Skeletal muscle satellite cell (primary cell): ENCODE measurements around the gene HNRNPUL2.

Experiments
- H3K27me3 ChIP-seq: 2 replicates; pipeline ENCODE4 v1.7.0; 2013; ENCODE audit warnings: low read length; ENCODE audit not compliant: control insufficient read depth, insufficient read depth
- H3K36me3 ChIP-seq: 2 replicates; pipeline ENCODE4 v1.7.0; 2013; ENCODE audit warnings: mild to moderate bottlenecking, control low read depth, low read length; ENCODE audit not compliant: insufficient read depth
- H3K4me1 ChIP-seq: 2 replicates; pipeline ENCODE4 v1.7.0; 2013; ENCODE audit warnings: low read length; ENCODE audit not compliant: control insufficient read depth, insufficient read depth
- H3K4me2 ChIP-seq: 2 replicates; pipeline ENCODE4 v1.7.0; 2013; ENCODE audit warnings: mild to moderate bottlenecking, low read length
- H3K4me3 ChIP-seq: 2 replicates; pipeline ENCODE4 v1.7.0; 2013; ENCODE audit warnings: low read length
- H3K9ac ChIP-seq: 2 replicates; pipeline ENCODE4 v1.7.0; 2013; ENCODE audit warnings: mild to moderate bottlenecking, low read depth, low read length, moderate library complexity
- H3K9me3 ChIP-seq: replicated peaks from 2 replicates; pipeline ENCODE4 v1.7.0; 2013; ENCODE audit warnings: mild to moderate bottlenecking, control low read depth, low read length

The HNRNPUL2 gene

DNA sequence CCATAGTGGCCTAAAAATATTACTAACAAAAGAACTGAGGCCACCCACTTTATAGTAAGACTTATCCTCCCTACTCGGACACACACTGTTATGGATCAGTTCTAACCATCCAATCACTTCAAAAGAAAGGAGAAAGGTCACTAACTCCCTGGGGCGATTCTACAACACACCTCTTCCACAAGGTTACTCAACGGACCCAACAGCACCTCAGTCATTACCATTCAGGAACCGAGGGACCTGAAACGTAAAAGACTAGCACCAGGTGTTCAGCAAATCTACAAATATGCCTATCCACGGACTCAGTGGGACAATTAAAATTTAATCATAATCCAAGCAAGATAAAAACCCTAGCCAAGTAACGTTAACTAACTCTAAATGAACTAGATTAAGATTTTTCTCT lies 1.6 kb downstream of the HNRNPUL2 start:
- Histone ChIP-seq H3K4me2 (peak overlapping the region; percentile 96), H3K9me3 (no peaks in the 10 kb centered on the region), H3K9ac (peak overlapping the region; percentile 91), H3K4me3 (peak overlapping the region; percentile 85), H3K36me3 (peaks cover 47% of the 10 kb centered on the region), H3K4me1 (peaks cover 17% of the 10 kb centered on the region), H3K27me3 (no peaks in the 10 kb centered on the region)

DNA sequence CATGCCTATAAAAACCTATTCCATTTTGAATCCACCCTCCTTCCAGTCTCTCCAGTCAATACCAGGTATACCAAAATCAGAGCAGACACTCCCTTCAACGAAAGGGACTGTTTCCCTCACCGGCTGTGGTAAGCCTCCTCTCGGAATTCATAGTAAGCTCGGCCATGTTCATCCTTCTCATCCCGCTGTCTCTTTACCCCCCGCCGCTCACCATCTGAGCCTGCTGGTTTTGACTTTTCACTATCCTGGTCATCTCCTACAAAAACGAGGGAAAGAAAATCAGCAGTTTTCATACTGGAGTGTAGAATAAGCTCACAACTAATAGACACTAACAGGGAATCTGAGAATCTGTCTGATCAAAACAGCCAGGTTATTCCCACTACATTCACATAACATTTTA lies 3.1 kb downstream of the HNRNPUL2 start:
- Histone ChIP-seq H3K9ac (peak overlapping the region; percentile 91), H3K36me3 (peaks cover 60% of the 10 kb centered on the region), H3K4me3 (peak overlapping the region; percentile 85), H3K9me3 (no peaks in the 10 kb centered on the region), H3K27me3 (no peaks in the 10 kb centered on the region), H3K4me2 (peak overlapping the region; percentile 96), H3K4me1 (peaks cover 8% of the 10 kb centered on the region)

DNA sequence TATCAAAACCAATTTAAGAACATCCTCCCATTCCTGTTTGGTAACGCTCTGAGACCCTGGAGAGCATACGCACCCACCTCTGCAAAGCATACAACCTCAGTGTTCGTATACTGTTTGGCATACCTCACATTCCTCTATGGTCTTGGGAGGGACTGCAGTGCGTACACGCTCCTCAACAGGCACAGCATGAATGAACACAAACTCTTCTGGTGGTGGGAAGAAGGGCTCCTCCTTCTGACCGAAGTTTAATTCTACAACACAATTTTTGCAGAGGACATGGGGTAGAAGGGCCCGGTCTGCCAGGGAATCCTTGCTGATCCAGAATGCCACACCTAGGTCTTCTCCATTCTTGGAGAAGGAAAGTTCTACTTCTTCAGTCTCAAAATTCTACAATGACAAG lies 5.3 kb downstream of the HNRNPUL2 start:
- peaks cover 8% of the 10 kb centered on the region for H3K4me1 ChIP-seq
- H3K4me2 ChIP-seq = no peak overlapping the region
- no peak overlapping the region for H3K9ac ChIP-seq
- H3K27me3 ChIP-seq = no peaks in the 10 kb centered on the region
- H3K36me3 ChIP-seq = peaks cover 76% of the 10 kb centered on the region
- H3K4me3 ChIP-seq = no peak overlapping the region
- H3K9me3 ChIP-seq = no peaks in the 10 kb centered on the region

DNA sequence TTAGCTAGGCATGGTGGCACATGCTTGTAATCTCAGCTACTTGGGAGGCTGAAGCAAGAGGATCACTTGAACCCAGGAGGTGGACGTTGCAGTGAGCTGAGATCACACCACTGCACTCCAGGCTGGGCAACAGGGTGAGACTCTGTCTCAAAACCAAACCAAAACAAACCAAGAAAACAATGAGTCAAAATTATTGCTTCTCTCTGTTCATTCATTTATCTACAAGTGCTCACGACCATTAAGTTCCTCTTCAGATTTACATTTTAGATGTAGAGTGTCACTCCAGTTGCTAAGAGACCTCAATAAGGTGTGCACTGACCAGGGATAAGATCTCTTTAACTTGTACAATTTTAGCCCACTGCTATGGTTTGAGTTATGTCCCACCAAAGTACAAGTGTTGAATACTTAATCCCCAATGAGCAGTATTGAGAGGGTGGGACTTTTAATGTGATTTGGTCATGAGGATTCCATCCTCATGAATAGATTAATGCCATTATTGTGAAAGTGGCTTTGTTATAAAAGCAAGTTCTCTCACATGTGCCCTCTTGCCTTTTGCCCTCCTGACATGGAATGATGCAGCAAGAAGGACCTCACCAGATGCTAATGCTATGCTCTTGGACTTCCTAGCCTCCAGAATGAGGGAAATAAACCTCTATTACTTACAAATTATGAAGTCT lies 7.8 kb downstream of the HNRNPUL2 start:
- no peak overlapping the region for H3K9ac ChIP-seq
- no peak overlapping the region for H3K4me2 ChIP-seq
- H3K9me3 ChIP-seq = no peaks in the 10 kb centered on the region
- no peak overlapping the region for H3K4me3 ChIP-seq
- peaks cover 3% of the 10 kb centered on the region for H3K4me1 ChIP-seq
- H3K27me3 ChIP-seq = no peaks in the 10 kb centered on the region
- peaks cover 87% of the 10 kb centered on the region for H3K36me3 ChIP-seq

DNA sequence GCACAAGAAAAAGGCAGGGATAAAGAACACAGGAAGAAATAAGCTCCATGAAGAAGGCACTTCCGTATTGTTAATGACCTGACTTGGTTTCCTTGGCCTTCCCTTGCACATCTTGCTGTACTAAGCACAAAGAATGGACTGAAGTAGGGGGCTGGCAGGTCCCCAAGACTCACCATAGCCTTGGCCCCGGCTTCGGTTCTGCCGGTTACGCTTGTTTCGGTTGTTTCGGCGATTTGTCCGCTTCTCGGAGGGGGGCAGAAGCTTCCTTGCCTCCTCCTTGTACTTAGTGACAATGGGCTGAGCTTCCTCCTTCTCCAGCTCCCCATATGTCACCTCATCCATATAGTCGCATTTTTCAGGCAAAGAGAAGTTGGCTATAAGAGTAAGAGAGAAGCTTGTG lies 10.4 kb downstream of the HNRNPUL2 start:
- Histone ChIP-seq H3K27me3 (no peaks in the 10 kb centered on the region), H3K4me3 (no peak overlapping the region), H3K36me3 (peaks cover 89% of the 10 kb centered on the region), H3K4me1 (no peaks in the 10 kb centered on the region), H3K4me2 (no peak overlapping the region), H3K9me3 (no peaks in the 10 kb centered on the region), H3K9ac (no peak overlapping the region)

DNA sequence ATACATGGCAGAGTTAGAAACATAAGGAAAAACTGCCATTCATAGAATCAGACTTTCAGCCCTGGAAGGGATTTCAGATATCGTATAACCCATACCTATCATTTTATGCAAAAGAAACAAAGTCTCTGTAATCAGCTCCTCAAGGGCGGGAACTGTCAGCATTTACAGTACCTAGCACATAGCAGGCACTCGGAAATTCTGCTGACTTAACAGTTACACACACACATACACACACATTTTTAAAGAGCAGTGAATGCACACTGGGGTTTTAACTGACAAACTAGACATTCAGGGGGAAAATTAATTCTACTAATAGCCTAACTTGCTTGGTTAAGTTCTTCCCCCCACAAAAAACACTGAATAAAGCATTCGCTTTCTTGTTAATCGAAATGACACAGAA lies 11.1 kb downstream of the HNRNPUL2 start:
- H3K4me1 ChIP-seq = no peaks in the 10 kb centered on the region
- no peaks in the 10 kb centered on the region for H3K27me3 ChIP-seq
- H3K4me3 ChIP-seq = no peak overlapping the region
- peaks cover 89% of the 10 kb centered on the region for H3K36me3 ChIP-seq
- H3K9me3 ChIP-seq = no peaks in the 10 kb centered on the region
- no peak overlapping the region for H3K4me2 ChIP-seq
- H3K9ac ChIP-seq = no peak overlapping the region

DNA sequence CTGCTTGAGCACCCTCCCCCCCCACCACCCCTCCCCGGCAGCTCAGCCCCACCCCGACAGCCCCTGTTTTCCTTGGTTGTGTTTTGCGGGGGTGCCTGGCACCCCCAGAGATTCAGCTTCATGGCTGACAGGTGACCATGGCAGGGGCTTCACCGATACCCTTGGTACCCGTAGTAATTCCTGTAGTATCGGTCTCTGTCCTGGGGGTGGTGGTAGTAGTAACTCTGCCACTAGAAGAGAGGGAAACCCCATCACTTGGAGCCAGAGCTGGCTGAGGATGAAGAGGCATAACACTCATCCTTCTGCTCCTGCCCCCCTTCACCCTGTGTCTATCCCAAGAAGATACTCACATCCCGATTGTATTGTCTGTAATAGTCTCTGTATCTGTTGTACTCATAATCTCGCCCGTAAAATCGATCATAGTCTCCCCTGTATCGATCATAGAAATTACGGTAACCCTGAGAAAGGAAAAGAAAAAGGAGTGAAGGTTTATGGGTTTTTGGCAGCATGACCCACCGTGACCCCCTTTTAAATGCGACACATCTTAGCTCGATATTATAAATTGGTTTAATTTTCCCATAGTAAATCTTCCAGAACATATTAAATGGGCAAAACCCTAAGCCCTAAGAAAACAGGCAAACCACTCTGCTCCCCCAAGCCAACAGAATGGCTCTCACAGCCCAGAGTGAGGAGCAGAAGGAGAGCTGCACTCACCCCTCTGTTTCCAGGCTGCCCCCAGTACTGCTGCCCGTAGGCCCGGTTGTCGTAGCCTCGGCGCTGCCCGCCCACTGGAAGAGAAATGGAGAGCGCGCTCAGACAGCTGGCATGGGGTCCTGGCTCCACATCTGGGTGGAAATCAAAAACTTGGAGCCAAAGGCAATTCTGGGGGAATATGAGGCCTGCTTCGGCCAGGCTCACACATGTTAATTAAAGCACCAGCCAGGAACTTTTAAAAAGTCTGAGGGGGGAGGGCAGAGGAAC lies 11.8 kb downstream of the HNRNPUL2 start:
- Histone ChIP-seq H3K9me3 (no peaks in the 10 kb centered on the region), H3K4me3 (no peak overlapping the region), H3K9ac (peak overlapping the region; percentile 31), H3K4me2 (no peak overlapping the region), H3K27me3 (no peaks in the 10 kb centered on the region), H3K36me3 (peaks cover 86% of the 10 kb centered on the region), H3K4me1 (peaks cover under 1% of the 10 kb centered on the region)

DNA sequence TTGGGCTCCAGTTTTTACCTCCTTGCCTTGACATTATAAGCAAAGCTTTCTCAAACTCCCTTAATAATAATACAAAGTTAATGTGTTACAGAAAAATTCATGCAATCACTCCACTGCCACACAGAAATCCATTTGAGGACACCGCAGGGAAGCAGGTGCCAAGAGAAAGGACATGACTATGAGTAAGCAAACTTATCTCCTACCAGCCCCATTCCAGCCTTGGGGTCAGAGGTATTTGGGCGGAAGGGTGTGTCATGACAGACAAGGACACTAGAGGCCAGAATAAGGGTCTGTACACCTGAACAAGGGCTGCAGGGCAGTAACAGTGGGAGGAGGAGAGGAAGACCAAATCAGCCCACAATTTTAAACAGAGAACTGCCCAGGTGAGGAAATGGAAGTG lies 13.9 kb downstream of the HNRNPUL2 start:
- H3K9me3 ChIP-seq = no peaks in the 10 kb centered on the region
- no peak overlapping the region for H3K9ac ChIP-seq
- no peak overlapping the region for H3K4me3 ChIP-seq
- H3K27me3 ChIP-seq = no peaks in the 10 kb centered on the region
- H3K4me2 ChIP-seq = no peak overlapping the region
- H3K4me1 ChIP-seq = peaks cover 19% of the 10 kb centered on the region
- peaks cover 76% of the 10 kb centered on the region for H3K36me3 ChIP-seq

DNA sequence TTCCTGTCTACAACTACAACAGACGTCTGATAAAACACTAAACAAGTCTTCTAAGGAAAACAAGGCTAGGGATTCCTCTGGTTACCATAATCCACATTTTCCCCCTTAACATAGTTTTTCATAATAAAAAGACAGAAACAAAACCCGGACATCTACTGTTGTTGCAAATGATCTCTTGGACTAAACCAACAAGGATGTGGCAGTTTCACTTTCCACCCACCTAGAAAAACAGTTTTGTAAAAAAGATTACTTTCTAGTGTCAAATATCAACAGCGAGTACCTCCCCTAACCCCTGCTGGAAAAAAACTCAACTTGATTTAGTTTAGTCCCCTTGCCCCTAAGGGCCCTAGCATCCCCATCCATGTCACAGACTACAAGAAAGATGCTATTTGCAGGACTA lies 14.4 kb downstream of the HNRNPUL2 start:
- Histone ChIP-seq H3K4me3 (no peak overlapping the region), H3K4me2 (no peak overlapping the region), H3K9ac (no peak overlapping the region), H3K4me1 (peaks cover 19% of the 10 kb centered on the region), H3K9me3 (no peaks in the 10 kb centered on the region), H3K27me3 (no peaks in the 10 kb centered on the region), H3K36me3 (peaks cover 73% of the 10 kb centered on the region)

DNA sequence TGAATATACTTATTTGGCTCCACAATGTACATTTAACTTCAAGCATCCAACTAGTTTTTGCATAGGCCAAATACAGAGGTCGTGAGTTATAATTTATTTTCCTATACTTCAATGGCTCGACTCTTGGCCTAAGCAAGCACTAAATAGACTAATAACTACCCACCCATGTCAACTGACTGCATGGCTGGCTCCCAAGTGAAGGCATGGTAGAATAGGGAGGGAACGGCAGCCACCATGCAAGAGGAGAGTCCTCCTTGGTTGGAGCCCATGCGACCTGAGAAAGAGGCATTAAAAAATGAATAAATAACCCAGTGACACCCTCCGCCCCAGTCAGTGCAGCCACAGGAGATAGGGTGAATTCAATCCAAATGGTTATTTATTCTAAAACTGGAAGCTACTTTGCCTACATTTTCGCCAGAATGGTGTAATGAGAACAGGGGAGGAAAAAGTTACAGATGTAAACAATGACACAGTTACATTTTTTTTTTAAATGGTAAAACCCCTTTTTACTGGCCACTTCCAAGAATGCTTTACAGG lies 14.9 kb downstream of the HNRNPUL2 start:
- H3K36me3 ChIP-seq = peaks cover 67% of the 10 kb centered on the region
- no peak overlapping the region for H3K4me2 ChIP-seq
- no peak overlapping the region for H3K4me3 ChIP-seq
- no peak overlapping the region for H3K9ac ChIP-seq
- H3K9me3 ChIP-seq = no peaks in the 10 kb centered on the region
- peaks cover 19% of the 10 kb centered on the region for H3K4me1 ChIP-seq
- H3K27me3 ChIP-seq = no peaks in the 10 kb centered on the region

DNA sequence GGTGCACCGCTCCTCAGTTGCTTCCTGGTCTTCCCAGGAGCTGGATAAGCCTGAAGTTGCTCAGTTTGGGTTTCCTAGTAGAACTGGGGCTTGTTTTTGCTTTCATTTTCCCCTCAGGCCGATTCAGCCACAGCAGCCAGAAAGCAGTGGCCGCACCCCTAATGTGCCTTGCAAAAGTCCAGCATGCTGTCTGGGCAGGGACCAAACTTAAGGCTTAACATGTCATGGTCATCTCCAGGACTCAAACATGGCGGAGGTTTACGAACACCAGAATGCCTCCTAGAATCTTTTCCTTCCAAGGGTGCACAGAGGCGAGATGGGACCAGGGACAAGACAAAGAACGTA lies 17.3 kb downstream of the HNRNPUL2 start:
- H3K4me1 ChIP-seq = peaks cover 33% of the 10 kb centered on the region

More for the DNA sequence above, 17.3 kb downstream of the HNRNPUL2 start:
- H3K36me3 ChIP-seq = peaks cover 44% of the 10 kb centered on the region
- H3K4me2 ChIP-seq = peak overlapping the region; percentile 87
- H3K9me3 ChIP-seq = no peaks in the 10 kb centered on the region
- no peaks in the 10 kb centered on the region for H3K27me3 ChIP-seq
- peak overlapping the region; percentile 90 for H3K9ac ChIP-seq
- H3K4me3 ChIP-seq = peak overlapping the region; percentile 68
